ENCODE measurements around the gene KIR2DL1. TPM values are rescaled to one million over a fixed set of nuclear protein-coding genes. Genes with fewer than 3 reads are reported as not detected.
"Not testable (repeated sequence)": the region's sequence is repeated elsewhere in the genome, so short reads cannot be mapped to it uniquely, and the experiment has no call there.

KIR2DL1 gene
- total and polyA plus RNA-seq, 8 donors, result 0.14 to 0.47 (median 0.20) TPM; not detected in 3

- ATAC-seq (no peak), DNase-seq (no peak)
- no peak for TF ChIP-seq CTCF (IDR thresholded peaks at IDR 0.05)
- no peaks in the 10 kb centered on the region for H3K36me3 ChIP-seq
- no peaks in the 10 kb centered on the region for H3K9me3 ChIP-seq
- intact Hi-C loops (cut with DNase I), result no loop called here
- peaks cover 0 to 18% of the 10 kb centered on the region in 2 donors for H3K27me3 ChIP-seq
- H3K4me3 ChIP-seq, result no peak overlapping the region
- no peaks in the 10 kb centered on the region for H3K4me1 ChIP-seq
- H3K27ac ChIP-seq, result no peak overlapping the region
Measured at GRCh38 chr19:54817670-54818536, 48.3 kb downstream of the KIR2DL1 start.

GRCh38 chr19:54824416-54824815 lies 54.8 kb downstream of the KIR2DL1 start:
- H3K4me3 ChIP-seq; H3K36me3 ChIP-seq; H3K9me3 ChIP-seq; DNase-seq; H3K27me3 ChIP-seq; ATAC-seq; intact Hi-C loops (cut with DNase I); H3K4me1 ChIP-seq: not testable (repeated sequence)
- peak overlapping the region in 1 of 2 donors; percentile 61 for H3K27ac ChIP-seq

- H3K9me3 ChIP-seq; ATAC-seq; H3K36me3 ChIP-seq; H3K4me3 ChIP-seq; intact Hi-C loops (cut with DNase I); H3K27me3 ChIP-seq; H3K4me1 ChIP-seq: not testable (repeated sequence)
- peak overlapping the region in 1 of 2 donors; percentile 61 for H3K27ac ChIP-seq
- peak in 1 of 4 donors; percentile 37 for DNase-seq
Measured at GRCh38 chr19:54825326-54825725, 55.7 kb downstream of the KIR2DL1 start.

GRCh38 chr19:54828064-54828463 lies 58.5 kb downstream of the KIR2DL1 start:
- H3K9me3 ChIP-seq; intact Hi-C loops (cut with DNase I); ATAC-seq; H3K36me3 ChIP-seq; H3K27ac ChIP-seq; H3K27me3 ChIP-seq; H3K4me3 ChIP-seq; DNase-seq; H3K4me1 ChIP-seq: not testable (repeated sequence)

- ATAC-seq; H3K9me3 ChIP-seq; H3K4me1 ChIP-seq; DNase-seq; H3K36me3 ChIP-seq; H3K27me3 ChIP-seq; H3K4me3 ChIP-seq; intact Hi-C loops (cut with DNase I); H3K27ac ChIP-seq: not testable (repeated sequence)
Measured at GRCh38 chr19:54832496-54832895, 62.9 kb downstream of the KIR2DL1 start, which contains the start of gene KIR2DS4. TSS of gene KIR2DS4 (plus strand) at chr19:54832676.

Other genes starting within 250 kb of the KIR2DL1 start
- 10 to 100 TPM in 1 of 2 donors, 1 to 10 TPM in 1; 6.2 to 39.7 TPM for gene LILRA2, start 196.0 kb upstream of the KIR2DL1 start, total RNA-seq
- gene LILRA2, start 196.0 kb upstream of the KIR2DL1 start, polyA plus RNA-seq (ENCODE audit: insufficient read length in 6 of 6), result 1 to 10 TPM in 3 of 6 donors, under 1 TPM in 3; 0.86 to 1.5 (median 1.0) TPM
- 10 to 100 TPM in 1 of 2 donors, 1 to 10 TPM in 1; 1.8 to 13.5 TPM for gene LILRA1, start 176.2 kb upstream of the KIR2DL1 start, total RNA-seq
- gene LILRA1, start 176.2 kb upstream of the KIR2DL1 start, polyA plus RNA-seq (ENCODE audit: insufficient read length in 6 of 6), result under 1 TPM; 0.45 to 0.76 (median 0.57) TPM
- gene LILRB1, start 139.3 kb upstream of the KIR2DL1 start, total RNA-seq, result 10 to 100 TPM; 10.9 to 47.3 TPM
- gene LILRB1, start 139.3 kb upstream of the KIR2DL1 start, polyA plus RNA-seq (ENCODE audit: insufficient read length in 6 of 6), result 1 to 10 TPM; 1.2 to 2.6 (median 1.4) TPM
- 10 to 100 TPM; 16.5 to 44.4 TPM for gene LILRB4, start 106.8 kb upstream of the KIR2DL1 start, total RNA-seq
- 1 to 10 TPM in 3 of 6 donors, under 1 TPM in 3; 0.56 to 1.5 (median 0.98) TPM for gene LILRB4, start 106.8 kb upstream of the KIR2DL1 start, polyA plus RNA-seq (ENCODE audit: insufficient read length in 6 of 6)
- gene KIR3DL3, start 45.4 kb upstream of the KIR2DL1 start, total RNA-seq, result not detected
- not detected for gene KIR3DL3, start 45.4 kb upstream of the KIR2DL1 start, polyA plus RNA-seq (ENCODE audit: insufficient read length in 6 of 6)
- under 1 TPM in 1 of 2 donors, not detected in 1; 0.18 TPM for gene KIR2DL3, start 31.3 kb upstream of the KIR2DL1 start, total RNA-seq
- gene KIR2DL3, start 31.3 kb upstream of the KIR2DL1 start, polyA plus RNA-seq (ENCODE audit: insufficient read length in 6 of 6), result under 1 TPM in 4 of 6 donors, not detected in 2; 0.10 to 0.23 (median 0.12) TPM
- gene KIR2DL4, start 33.8 kb downstream of the KIR2DL1 start, total RNA-seq, result under 1 TPM in 1 of 2 donors, not detected in 1; 0.76 TPM
- gene KIR2DL4, start 33.8 kb downstream of the KIR2DL1 start, polyA plus RNA-seq (ENCODE audit: insufficient read length in 6 of 6), result not detected
- under 1 TPM; 0.15 to 0.76 TPM for gene KIR3DL1, start 46.7 kb downstream of the KIR2DL1 start, total RNA-seq
- gene KIR3DL1, start 46.7 kb downstream of the KIR2DL1 start, polyA plus RNA-seq (ENCODE audit: insufficient read length in 6 of 6), result under 1 TPM in 3 of 6 donors, not detected in 3; 0.08 to 0.15 (median 0.11) TPM
- under 1 TPM; 0.41 to 0.71 TPM for gene KIR2DS4, start 62.9 kb downstream of the KIR2DL1 start, total RNA-seq
- under 1 TPM in 4 of 6 donors, not detected in 2; 0.15 to 0.34 (median 0.25) TPM for gene KIR2DS4, start 62.9 kb downstream of the KIR2DL1 start, polyA plus RNA-seq (ENCODE audit: insufficient read length in 6 of 6)
- gene KIR3DL2, start 80.7 kb downstream of the KIR2DL1 start, total RNA-seq, result under 1 TPM; 0.20 to 0.42 TPM
- under 1 TPM in 1 of 6 donors, not detected in 5; 0.10 TPM for gene KIR3DL2, start 80.7 kb downstream of the KIR2DL1 start, polyA plus RNA-seq (ENCODE audit: insufficient read length in 6 of 6)
- gene FCAR, start 104.4 kb downstream of the KIR2DL1 start, total RNA-seq, result 10 to 100 TPM in 1 of 2 donors, under 1 TPM in 1; 0.99 to 19.5 TPM
- 1 to 10 TPM in 1 of 6 donors, under 1 TPM in 5; 0.40 to 1.0 (median 0.79) TPM for gene FCAR, start 104.4 kb downstream of the KIR2DL1 start, polyA plus RNA-seq (ENCODE audit: insufficient read length in 6 of 6)
- 1 to 10 TPM in 1 of 2 donors, under 1 TPM in 1; 0.73 to 2.6 TPM for gene NCR1, start 136.4 kb downstream of the KIR2DL1 start, total RNA-seq
- gene NCR1, start 136.4 kb downstream of the KIR2DL1 start, polyA plus RNA-seq (ENCODE audit: insufficient read length in 6 of 6), result 1 to 10 TPM in 1 of 6 donors, under 1 TPM in 5; 0.26 to 2.5 (median 0.52) TPM
- gene NLRP7, start 177.7 kb downstream of the KIR2DL1 start, total RNA-seq, result under 1 TPM in 1 of 2 donors, not detected in 1; 0.09 TPM
- gene NLRP7, start 177.7 kb downstream of the KIR2DL1 start, polyA plus RNA-seq (ENCODE audit: insufficient read length in 6 of 6), result under 1 TPM in 1 of 6 donors, not detected in 5; 0.20 TPM
- 10 to 100 TPM; 11.3 to 33.4 TPM for gene NLRP2, start 196.6 kb downstream of the KIR2DL1 start, total RNA-seq
- 10 to 100 TPM in 4 of 6 donors, 1 to 10 TPM in 2; 6.8 to 17.3 (median 11.1) TPM for gene NLRP2, start 196.6 kb downstream of the KIR2DL1 start, polyA plus RNA-seq (ENCODE audit: insufficient read length in 6 of 6)